Hematopoietic multipotent progenitor cell treated with erythropoietin and hydrocortisone succinate and interleukin-3 and kit ligand, for 8 days (in vitro differentiated cells): ENCODE data around the gene GNAI3.

Experiments
- DNase-seq: peaks from one replicate; pipeline ENCODE4 v3.0.0-alpha.2; 2015

Gene GNAI3

DNA sequence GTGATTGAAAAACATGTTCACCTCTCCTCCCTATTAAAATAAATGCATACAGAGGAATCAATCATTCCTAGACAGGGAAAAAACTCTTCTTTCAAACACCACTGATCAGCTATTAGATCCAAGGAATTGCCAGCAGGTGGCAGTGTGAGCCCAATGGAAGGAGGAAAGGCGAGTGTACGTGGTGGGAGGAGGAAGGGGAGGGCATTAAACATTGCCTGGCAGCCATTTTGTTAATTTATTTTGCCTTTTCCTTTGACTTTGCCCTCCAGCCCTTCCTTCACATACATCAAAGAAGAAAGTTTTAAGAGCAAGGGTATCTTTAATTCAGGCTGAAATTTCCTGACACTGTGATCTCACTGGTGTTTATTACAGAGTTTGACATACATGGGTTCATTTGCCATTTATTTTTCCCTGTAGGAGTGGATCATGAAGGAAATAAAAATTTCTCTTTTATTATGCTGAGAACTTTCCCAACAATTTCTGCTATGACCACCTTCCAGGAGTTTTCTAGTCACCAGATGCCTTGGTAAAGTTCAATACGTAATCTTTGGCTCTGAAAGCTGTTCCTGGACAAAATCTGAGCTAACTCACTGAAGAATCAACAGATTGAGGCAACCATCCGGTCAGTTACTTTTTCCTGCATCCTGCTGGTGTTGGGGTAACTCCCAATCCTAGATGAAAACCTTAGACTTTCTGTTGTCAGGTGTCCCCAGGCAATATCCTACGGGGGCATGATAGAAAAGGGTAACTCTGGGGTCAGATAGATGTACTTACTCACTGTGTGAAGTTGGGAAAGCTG is 1.9 kb upstream of the GNAI3 start:
- peak; percentile 94 for DNase-seq

DNA sequence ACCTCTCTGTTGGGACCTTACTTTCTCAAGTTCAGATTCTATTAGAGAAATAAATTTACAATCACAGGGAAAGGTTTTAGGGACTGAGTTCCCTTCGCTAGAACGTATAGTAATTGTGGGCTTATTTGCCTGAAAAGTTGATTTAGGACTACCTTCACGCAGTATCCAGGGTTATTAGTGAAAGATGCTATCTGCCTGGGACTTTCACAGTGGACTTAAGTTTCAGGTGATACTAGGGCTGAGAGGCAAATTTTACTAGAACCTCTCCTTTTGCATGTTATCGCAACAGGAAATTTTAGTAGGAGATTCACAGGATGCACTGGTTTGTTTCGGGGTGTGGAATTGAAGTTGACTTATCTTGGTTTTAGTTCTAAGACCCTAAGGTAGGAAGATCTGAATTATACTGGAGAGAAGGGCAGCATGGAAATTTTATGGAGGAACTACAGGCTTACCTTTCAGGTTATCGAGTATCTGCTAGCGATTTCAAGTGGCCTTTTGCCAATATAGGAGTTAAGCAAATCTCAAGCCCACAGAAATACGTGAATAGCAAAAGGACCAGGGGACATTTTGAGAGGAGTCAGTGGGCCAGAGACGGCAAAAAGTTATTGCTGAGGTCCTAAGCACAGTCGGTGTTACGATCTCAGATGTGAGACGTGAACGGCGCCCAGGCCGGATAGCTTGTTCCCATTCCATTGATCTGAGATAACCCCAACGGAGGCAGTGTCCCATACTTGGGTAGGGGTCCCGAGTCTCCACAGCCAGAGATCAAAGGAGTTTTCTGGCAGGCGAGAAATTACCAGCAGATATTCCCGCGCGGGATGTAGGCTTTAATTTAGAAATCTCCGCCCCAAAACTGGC is 723 bp upstream of the GNAI3 start:
- DNase-seq: peak; percentile 35

DNA sequence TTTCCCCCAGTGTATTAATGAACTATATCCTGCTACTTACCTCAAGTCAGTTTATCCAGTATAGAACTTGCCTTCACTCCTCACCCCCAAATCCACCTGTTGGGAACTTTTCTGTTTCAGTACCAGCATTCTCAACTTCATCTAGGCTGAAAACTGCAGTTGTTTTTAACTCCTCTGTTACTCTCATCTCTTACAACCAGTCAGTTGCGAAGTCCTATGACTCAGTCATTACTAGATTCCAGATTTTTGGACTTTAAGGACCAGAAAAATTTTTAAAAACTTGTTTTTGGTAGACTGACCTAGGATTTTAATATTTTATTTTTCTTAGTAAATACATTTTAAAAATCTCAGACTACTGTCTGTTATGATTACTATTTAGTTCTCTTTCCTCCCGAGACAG is 8.1 kb downstream of the GNAI3 start:
- DNase-seq: no peak

DNA sequence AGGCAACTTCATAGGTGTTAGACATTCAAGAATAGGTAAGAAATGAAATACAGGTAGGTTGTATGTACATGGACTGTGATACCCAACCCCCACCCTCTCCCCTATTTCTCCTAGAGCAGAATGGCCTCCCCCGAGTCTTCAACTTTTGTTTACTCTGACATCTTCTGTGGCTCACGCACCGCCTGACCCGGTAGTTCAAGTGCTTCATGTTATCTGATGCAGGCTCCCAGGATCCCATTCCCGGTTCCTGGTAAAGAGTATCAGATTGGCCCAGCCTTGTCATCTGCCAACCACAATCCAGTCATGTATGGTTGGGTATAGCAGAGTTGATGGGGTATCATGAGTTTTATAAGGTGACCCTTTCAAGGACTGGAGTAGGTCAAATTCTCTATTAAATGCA is 9.1 kb downstream of the GNAI3 start:
- DNase-seq: peak; percentile 26

DNA sequence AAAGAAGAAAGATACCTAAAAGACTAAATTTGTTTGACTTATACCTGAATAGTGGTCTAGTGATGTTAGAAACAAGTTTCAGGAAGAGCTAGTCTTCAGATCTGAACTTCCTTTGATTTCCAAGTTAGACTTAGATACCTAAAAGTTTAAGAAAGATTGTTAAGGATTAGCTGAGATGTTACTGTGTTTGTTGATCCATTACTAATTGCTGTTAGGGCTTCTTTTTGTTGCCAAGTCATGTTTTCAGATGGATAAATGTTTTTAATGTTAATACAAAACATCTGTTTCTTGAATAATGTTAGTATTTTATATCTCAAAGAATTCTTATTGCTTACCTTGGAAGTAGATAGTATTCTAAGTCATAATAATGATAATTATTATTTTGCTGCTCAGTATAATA is 11.6 kb downstream of the GNAI3 start:
- no peak for DNase-seq

DNA sequence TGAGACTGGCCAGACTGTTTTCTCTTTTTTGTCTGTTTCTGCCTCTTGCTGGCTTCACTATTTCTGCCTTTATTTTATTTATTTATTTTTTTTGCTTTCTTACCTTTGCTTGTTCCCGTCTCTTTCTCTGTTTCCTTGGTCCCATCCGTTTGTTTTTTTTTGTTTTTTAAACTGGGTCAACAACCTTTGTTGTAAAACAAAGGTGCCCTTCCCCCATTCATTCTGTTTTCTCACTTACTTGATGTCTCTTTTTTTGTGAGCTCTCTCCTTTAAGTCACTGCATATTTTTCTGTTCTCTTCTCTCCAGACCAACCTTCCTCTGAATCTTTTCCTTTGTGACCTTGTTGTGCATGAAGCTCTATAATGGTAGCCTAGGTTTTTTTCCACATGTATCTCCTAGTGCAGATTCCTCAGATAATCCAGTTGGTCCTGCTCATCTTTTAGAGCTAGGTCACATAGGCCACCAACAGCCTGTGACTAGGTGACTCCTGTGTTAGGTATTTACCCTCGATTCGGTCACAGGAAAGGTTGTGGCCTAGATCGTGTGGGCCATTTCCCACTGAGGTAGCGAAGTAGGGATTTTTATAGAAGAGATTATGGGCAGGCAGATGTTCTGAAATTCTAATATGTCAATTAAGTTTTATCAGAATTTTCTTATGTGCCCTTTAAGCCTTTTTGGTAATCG is 15.9 kb downstream of the GNAI3 start:
- no peak for DNase-seq

DNA sequence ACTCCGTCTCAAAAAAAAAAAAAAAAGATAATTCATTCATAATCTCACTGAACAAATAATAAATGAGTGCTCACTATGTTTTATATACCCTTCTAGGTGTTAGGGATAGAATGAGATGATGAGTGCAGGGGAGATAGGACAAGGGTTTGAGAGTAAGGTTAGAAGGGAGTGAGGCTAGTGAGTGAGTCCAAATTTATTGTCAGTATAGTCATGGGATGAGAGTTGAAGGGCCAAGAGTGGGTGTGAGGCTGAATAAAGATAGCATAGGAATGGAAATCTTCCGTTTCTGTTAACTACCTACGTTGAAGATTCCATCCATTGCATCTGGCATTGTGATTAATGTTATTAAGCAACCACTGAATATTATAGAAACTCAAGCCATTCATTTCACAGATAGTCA is 16.8 kb downstream of the GNAI3 start:
- no peak for DNase-seq

DNA sequence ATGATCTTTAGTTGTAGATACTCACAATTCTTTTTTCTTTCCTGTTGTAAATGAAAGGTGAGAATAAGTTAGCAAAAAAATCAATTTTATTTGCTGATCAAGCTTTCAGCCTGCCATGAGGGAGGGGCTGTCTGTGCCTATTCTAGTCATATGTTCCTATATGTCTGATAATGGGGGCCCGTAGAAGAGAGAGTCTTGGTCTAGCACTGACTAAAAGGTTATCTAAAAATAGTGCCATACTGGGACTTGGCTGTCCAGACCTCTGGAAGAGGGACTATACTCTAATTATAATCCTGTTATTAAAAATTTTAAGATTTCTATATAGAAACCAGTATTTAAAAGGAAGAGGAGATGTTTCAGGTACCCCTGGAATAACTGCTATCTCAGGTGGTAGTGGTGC is 18.6 kb downstream of the GNAI3 start:
- no peak for DNase-seq

DNA sequence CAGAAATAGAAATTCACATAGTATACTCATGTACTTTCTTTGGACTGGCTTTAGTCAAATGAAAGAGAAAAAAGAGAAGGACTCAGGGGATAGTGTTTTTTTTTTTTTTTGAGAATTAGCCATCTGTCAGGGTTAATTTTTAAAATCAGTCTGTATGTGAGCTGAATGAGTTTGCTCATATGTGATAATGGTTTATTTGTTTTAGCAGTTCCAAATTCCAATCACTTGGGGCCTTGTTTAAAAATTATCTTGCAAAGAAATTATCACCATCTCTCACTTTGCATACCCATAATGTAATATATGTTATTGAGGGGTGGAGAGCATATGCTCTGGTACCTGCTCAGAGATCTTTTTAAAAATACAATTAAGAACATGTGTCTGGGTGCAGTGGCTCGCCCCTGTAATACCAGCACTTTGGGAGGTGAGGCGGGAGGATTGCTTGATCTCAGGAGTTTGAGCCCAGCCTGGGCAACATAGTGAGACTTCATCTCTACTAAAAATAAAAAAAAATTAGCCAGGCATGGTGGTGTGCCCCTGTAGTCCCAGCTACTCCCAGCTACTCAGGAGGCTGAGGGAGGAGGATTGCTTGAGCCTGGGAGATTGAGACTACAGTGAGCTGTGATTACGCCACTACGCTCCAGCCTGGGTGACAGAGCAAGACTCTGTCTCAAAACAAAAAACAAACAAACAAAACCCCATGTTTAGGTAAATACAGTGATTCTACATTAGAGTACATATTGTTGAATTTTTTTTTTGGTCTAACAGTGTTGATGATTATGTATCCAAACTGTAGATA is 19.7 kb downstream of the GNAI3 start:
- no peak for DNase-seq

DNA sequence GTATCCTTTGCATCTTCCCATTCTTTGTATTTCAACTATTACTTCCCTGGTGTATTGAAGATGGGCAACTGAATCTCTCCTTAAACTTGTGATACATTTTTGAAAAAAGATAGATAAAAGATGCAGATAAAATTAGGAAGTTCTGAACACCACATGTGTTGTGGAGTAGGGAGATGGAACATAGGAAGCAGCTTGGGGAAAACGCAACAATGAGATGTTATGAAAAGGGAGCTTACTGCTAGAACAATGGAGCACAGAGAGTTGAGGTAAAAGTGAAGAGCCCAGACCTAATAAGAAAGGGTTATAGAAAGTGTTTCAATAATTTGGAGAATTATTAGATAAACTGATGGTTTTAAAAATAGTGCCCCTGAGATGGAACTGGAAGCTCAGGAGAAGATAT is 20.9 kb downstream of the GNAI3 start:
- no peak for DNase-seq

DNA sequence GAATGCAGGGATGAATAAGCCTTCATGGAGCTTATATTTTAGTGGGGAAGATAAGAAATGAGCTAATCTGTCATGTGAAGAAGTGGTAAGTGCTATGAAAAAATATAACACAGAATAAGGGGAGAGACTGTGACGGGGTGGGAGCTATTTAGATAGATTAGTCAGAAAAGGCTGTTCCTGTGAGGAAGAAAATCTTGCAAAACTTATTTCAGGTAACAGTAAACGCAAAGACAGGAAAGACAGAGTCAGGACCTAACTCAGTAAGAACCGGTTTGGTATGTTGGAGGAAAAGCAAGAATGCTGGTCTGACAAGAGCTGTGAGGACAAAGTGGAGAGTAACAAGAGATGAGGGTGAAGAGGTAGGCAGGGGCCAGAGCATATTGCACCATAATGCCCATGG is 22.0 kb downstream of the GNAI3 start:
- DNase-seq: no peak

DNA sequence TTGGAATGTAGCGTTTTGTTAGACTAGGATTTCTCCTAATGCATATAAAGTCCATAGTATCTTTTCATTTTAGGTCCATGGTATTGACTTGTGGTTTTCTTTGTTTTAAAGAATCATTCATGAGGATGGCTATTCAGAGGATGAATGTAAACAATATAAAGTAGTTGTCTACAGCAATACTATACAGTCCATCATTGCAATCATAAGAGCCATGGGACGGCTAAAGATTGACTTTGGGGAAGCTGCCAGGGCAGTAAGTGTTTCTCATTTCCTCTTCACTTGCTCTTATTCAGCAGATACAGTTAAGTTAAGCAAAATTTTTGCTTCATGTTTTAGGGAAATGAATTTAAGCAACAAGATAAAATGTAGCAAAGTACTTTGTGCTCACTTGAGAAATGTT is 25.4 kb downstream of the GNAI3 start:
- DNase-seq: no peak

DNA sequence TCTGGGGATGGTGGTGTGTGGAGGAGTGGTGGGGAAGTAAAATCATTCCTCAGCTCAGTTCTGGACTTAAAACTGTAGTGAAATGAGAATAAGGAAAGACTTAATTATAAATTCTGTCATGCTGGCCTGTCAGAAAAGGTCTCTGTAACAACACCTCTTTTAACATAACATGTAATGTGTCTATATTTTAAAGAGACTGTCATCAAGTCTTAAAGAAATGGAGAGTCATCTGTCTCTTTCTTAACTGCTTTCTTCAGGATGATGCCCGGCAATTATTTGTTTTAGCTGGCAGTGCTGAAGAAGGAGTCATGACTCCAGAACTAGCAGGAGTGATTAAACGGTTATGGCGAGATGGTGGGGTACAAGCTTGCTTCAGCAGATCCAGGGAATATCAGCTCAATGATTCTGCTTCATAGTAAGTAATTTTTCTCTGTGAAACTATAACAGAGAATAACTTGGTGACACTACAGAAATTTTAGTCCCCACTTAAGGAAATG is 30.6 kb downstream of the GNAI3 start:
- no peak for DNase-seq

DNA sequence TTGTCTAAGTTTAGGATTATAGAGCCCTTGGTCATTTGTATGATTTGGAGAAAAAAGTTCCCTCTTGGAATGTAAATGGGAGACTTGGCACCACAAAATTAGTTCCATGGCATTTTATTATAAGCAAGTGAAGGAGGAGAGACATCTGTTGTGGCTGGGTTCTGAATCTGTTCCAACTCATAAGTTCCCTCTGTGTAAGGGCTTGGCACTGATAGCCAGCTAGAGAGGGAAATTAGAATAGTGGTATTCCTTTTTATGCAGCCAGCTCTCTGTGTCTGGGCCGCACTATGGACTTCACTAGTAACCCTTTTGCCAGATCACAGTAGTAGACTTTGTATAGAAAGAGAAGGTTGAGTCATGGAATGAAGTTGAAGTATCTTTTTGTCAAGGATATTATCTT is 31.1 kb downstream of the GNAI3 start:
- DNase-seq: no peak

DNA sequence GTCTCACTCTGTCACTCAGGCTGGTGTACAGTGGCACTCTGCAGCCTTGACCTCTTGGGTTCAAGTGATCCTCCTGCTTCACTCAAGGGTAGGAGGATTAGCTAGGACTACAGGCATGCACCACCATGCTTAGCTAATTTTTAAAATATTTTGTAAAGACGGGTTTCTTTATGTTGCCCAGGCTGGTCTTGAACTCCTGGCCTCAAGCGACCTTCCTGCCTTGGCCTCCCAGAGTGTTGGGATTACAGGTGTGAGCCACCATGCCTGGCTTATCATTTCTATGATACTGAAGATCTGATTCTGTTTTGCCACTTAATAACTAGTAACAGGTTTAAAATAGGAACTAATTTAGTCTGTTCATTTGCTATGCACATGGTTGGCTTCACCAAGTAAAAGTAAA is 33.6 kb downstream of the GNAI3 start:
- no peak for DNase-seq

DNA sequence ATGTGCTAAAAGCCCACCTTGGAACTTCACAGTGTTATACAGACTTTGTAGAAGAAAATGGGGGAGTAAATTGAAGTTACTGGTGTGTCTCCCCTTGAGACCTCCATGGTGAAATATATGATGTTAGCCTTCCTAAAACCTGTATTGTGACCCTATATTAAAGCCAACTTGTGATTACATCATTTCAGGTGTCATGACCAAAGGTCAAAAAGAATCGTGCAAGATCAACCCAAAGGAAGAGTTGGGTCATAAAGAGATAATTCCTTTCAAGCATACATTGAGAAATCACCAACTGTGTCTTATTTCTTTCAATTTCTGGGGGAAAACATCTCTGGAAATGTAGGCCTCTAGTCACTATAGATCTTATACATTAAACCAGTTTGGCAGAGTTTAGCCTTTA is 36.4 kb downstream of the GNAI3 start:
- no peak for DNase-seq

DNA sequence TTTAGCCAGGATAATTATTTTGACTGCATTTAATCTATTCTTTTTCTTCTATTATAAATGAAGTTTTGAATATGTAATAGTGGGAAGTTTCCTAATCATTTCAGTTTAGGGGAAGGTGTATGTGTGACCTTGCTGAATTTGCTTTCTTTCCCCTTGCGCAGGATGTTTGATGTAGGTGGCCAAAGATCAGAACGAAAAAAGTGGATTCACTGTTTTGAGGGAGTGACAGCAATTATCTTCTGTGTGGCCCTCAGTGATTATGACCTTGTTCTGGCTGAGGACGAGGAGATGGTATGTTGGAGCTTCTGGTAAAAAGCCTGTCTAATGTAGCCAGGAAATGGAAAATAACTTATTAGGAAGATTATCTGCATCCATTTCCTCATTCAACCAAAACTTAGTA is 37.6 kb downstream of the GNAI3 start:
- DNase-seq: no peak

DNA sequence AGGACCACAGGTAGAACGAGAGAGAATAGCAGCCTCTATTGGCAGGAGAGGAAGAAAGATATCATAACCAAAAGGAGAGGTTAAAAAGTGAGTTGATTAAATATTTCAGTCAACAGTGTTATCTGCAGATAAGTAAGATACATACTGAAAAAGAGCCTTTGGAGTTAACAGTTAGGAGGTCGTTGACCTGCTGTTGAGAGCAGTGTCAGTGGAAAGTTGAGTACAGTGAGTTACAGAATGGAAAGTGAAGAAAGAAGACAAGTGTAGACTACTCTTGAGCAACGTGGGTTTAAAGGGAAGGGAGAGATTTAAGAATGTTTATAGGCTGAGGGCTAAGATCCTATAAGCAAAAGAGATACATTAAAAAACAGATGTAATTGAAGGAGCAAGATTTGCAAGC is 40.8 kb downstream of the GNAI3 start:
- DNase-seq: no peak

DNA sequence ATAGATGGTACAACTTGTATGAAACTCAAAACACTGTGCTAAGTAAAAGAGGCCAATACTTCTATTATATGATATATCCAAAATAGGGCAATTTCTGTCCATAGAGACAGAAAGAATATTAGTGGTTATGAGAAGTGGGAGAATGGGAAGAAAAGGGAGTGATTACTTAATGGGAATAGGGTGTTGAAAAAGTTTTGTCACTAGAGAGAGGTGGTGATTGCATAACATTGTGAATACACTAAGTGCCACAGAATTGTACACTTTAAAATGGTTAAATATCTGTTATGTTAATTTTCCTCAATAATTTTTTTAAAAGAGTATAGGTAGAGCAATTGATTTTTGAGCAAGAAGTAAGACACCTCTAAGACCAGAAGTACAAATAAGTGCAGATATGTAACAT is 41.3 kb downstream of the GNAI3 start:
- DNase-seq: no peak

DNA sequence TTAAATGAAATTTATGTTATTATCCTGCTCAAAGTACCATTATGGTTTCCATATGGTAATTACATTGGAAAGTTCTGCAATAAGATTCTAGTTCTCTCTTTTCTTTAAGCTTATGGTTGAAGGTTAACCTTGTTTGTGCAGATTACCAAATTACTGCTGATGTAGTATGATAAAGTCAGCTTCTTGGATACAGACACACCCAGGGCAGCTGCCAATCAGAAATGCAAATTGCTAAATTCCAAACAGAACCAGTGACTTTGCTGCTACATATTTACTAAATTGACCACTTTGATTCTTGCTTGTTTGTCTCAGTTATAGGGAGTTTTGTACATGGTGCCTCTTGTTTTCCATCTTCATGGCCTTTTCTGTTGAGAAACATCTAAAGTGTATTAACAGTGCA is 44.5 kb downstream of the GNAI3 start:
- peak; percentile 17 for DNase-seq

DNA sequence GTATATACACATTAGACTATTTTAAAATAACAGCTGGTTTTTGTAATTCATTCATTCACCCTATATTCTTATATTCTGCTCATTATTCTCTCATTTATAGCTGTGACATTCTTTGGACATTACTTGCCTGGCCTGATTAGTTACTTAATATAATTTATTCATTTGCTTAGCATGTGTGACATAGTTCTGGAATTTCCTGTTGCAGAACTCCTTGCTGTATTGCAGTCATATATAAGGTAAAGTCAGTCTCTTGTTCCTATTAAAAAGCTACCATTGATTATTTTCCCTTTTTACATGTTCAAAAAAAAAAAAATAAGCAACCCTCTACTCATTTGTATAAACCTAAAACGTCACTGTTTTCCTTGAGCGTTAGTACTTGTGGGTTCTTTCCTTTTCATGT is 47.1 kb downstream of the GNAI3 start:
- DNase-seq: no peak

DNA sequence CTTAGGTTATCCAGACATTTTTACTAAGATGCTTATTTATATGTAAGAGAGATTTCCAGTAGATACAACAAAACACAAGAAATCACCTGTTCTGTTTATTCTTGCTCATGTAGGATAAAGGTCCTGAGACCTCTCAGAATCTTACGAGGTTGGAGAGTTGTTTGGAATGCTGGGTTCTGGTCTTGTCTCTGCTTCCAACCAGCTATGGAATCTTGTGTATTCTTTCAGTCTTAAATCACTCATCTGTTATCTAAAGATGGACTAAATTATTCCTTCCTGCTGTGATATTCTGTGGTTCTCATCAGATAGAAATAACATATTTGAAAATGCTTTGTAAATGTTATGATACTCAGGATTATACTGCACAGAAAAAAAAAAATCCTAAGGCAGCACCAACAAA is 49.7 kb downstream of the GNAI3 start:
- no peak for DNase-seq

DNA sequence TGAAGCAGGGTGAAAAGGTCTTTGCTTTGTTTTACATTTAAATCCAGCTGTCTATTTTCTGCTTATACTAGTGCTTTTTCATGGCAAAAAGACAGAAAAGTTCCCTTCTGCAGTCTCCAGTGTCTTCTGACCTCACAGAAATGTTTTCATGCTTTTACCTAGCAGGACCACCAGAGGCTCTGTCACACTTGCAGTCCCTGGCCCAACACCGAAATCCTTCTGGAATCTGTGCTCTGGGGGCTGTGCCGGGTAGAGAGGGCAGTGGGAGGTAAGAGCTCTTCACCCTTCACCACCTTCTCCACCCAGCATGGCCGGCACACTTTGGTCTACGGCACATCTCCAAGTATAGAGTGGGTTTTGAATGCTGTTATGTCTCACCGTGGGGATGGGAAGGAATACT is 50.2 kb downstream of the GNAI3 start:
- no peak for DNase-seq
